ENCODE measurements around the gene MACF1. TPM values are rescaled to one million over a fixed set of nuclear protein-coding genes. Genes with fewer than 3 reads are reported as not detected.

MACF1 gene
- total RNA-seq, 2 donors from 2014 or later = 214 to 251 TPM

GRCh38 chr1:39528082-39528481 lies 323.6 kb downstream of the MACF1 start:
- H3K27me3 ChIP-seq (ENCODE audit: control insufficient read depth, insufficient read depth, low read length, poor library complexity, severe bottlenecking) = no peaks in the 10 kb centered on the region
- H3K9ac ChIP-seq (ENCODE audit: extremely low read depth, low read length, poor library complexity, severe bottlenecking) = no peak overlapping the region
- Mint-ChIP-seq H3K9me3 (no peaks in the 10 kb centered on the region), H3K4me1 (no peaks in the 10 kb centered on the region), H3K36me3 (ENCODE audit: low read depth) (peaks cover 20% of the 10 kb centered on the region), H3K27me3 (ENCODE audit: insufficient read depth) (no peaks in the 10 kb centered on the region), H3K4me3 (no peak overlapping the region), H3K27ac (no peak overlapping the region)
- no peaks in the 10 kb centered on the region for H3K4me1 ChIP-seq (ENCODE audit: control insufficient read depth, insufficient read depth, low read length)
- H3K27ac ChIP-seq (ENCODE audit: low read depth, low read length) = no peak overlapping the region
- no peak overlapping the region for H3K4me3 ChIP-seq (ENCODE audit: low read length)
- 92 to 98% methylated on average over 4 of the region's 4 CpGs for WGBS, 2 experiments (ENCODE audit: insufficient coverage in 1 of 2, insufficient read length in 1 of 2)
- no peaks in the 10 kb centered on the region for H3K9me3 ChIP-seq (ENCODE audit: control insufficient read depth, low read length)
- H3K36me3 ChIP-seq (ENCODE audit: control insufficient read depth, insufficient read depth, low read length) = peaks cover 10% of the 10 kb centered on the region
- no peak for DNase-seq
- no peak for TF ChIP-seq CTCF (conservative IDR thresholded peaks at IDR 0.05)

- TF ChIP-seq CTCF (conservative IDR thresholded peaks at IDR 0.05) = no peak
- Mint-ChIP-seq H3K27me3 (ENCODE audit: insufficient read depth) (no peaks in the 10 kb centered on the region), H3K4me1 (no peaks in the 10 kb centered on the region), H3K4me3 (no peak overlapping the region), H3K27ac (no peak overlapping the region), H3K36me3 (ENCODE audit: low read depth) (peaks cover 28% of the 10 kb centered on the region), H3K9me3 (no peaks in the 10 kb centered on the region)
- Histone ChIP-seq H3K4me1 (ENCODE audit: control insufficient read depth, insufficient read depth, low read length) (no peaks in the 10 kb centered on the region), H3K27ac (ENCODE audit: low read depth, low read length) (no peak overlapping the region), H3K4me3 (ENCODE audit: low read length) (no peak overlapping the region), H3K27me3 (ENCODE audit: control insufficient read depth, insufficient read depth, low read length, poor library complexity, severe bottlenecking) (no peaks in the 10 kb centered on the region), H3K9ac (ENCODE audit: extremely low read depth, low read length, poor library complexity, severe bottlenecking) (no peak overlapping the region), H3K9me3 (ENCODE audit: control insufficient read depth, low read length) (no peaks in the 10 kb centered on the region), H3K36me3 (ENCODE audit: control insufficient read depth, insufficient read depth, low read length) (peaks cover 10% of the 10 kb centered on the region)
- 91 to 97% methylated on average over 7 to 10 of the region's 10 CpGs for WGBS, 2 experiments (ENCODE audit: insufficient coverage in 1 of 2, insufficient read length in 1 of 2)
- no peak for DNase-seq
Observed at GRCh38 chr1:39529901-39530535, 325.5 kb downstream of the MACF1 start.

GRCh38 chr1:39531526-39531925 lies 327.0 kb downstream of the MACF1 start:
- H3K4me1 ChIP-seq (ENCODE audit: control insufficient read depth, insufficient read depth, low read length) = no peaks in the 10 kb centered on the region
- WGBS, 2 experiments (ENCODE audit: insufficient coverage in 1 of 2, insufficient read length in 1 of 2) = 88 to 100% methylated on average over 3 to 4 of the region's 4 CpGs
- H3K36me3 ChIP-seq (ENCODE audit: control insufficient read depth, insufficient read depth, low read length) = peaks cover 10% of the 10 kb centered on the region
- no peaks in the 10 kb centered on the region for H3K9me3 ChIP-seq (ENCODE audit: control insufficient read depth, low read length)
- no peaks in the 10 kb centered on the region for H3K27me3 Mint-ChIP-seq (ENCODE audit: insufficient read depth)
- no peak overlapping the region for H3K4me3 ChIP-seq (ENCODE audit: low read length)
- TF ChIP-seq CTCF (conservative IDR thresholded peaks at IDR 0.05) = no peak
- no peak overlapping the region for H3K4me3 Mint-ChIP-seq
- H3K36me3 Mint-ChIP-seq (ENCODE audit: low read depth) = peaks cover 34% of the 10 kb centered on the region
- no peak overlapping the region for H3K27ac Mint-ChIP-seq
- H3K9ac ChIP-seq (ENCODE audit: extremely low read depth, low read length, poor library complexity, severe bottlenecking) = no peak overlapping the region
- DNase-seq = no peak
- H3K4me1 Mint-ChIP-seq = no peaks in the 10 kb centered on the region
- H3K9me3 Mint-ChIP-seq = no peaks in the 10 kb centered on the region
- no peaks in the 10 kb centered on the region for H3K27me3 ChIP-seq (ENCODE audit: control insufficient read depth, insufficient read depth, low read length, poor library complexity, severe bottlenecking)
- no peak overlapping the region for H3K27ac ChIP-seq (ENCODE audit: low read depth, low read length)
